Measurements from ENCODE around the gene MYO1D.

DNA sequence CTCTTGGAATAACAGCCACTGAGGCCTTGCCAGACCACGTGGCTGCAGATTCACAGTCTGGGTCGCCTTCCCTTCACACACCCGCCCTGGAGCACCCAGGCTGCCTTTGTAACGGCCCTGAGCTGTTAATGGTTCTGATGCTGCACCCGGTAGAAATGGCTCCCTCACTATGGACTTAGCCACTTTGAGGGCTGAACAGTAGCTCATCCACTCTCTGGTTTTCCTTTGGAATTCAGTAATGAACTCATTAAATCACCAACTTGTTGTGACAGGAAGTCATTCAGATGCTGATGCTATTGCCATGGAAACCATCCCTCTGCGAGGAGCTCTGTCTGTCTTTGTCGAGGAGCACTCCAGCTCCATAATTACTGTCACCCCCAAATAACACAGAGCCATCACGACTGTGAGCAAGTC, 330.9 kb downstream of the MYO1D start:
- TF ChIP-seq, protein P1, sequence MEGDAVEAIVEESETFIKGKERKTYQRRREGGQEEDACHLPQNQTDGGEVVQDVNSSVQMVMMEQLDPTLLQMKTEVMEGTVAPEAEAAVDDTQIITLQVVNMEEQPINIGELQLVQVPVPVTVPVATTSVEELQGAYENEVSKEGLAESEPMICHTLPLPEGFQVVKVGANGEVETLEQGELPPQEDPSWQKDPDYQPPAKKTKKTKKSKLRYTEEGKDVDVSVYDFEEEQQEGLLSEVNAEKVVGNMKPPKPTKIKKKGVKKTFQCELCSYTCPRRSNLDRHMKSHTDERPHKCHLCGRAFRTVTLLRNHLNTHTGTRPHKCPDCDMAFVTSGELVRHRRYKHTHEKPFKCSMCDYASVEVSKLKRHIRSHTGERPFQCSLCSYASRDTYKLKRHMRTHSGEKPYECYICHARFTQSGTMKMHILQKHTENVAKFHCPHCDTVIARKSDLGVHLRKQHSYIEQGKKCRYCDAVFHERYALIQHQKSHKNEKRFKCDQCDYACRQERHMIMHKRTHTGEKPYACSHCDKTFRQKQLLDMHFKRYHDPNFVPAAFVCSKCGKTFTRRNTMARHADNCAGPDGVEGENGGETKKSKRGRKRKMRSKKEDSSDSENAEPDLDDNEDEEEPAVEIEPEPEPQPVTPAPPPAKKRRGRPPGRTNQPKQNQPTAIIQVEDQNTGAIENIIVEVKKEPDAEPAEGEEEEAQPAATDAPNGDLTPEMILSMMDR (IDR thresholded peaks at IDR 0.05), result no peak
- no peak for TF ChIP-seq POLR2A (IDR thresholded peaks at IDR 0.05)

Data from adrenal gland (tissue), 5 donors.